Fibroblast of skin of left biceps (primary cell): Measurements from ENCODE around the gene RRP9.

ENCODE experiments used
- DNase-seq, 2 experiments: peaks; one replicate each; pipeline ENCODE4 v3.0.0-alpha.2; 2013; ENCODE audit warnings: low read depth in 2 of 2

Gene RRP9

GRCh38 chr3:51970606-51971300 is 29.0 kb upstream of the RRP9 start:
- no peak for DNase-seq

- no peak for DNase-seq
Measured at GRCh38 chr3:51969841-51970240, 28.1 kb upstream of the RRP9 start.

- DNase-seq, result no peak
Measured at GRCh38 chr3:51968883-51969678, 27.4 kb upstream of the RRP9 start.

GRCh38 chr3:51968170-51968775 is 26.6 kb upstream of the RRP9 start:
- DNase-seq, result no peak

- DNase-seq, result no peak
Measured at GRCh38 chr3:51967384-51968169, 25.9 kb upstream of the RRP9 start, which contains the start of gene PCBP4. Gene PCBP4 (minus strand): TSS chr3:51967454. CDS start chr3:51961240, 6,214 bp downstream.

GRCh38 chr3:51966922-51967383 is 25.2 kb upstream of the RRP9 start:
- DNase-seq, result no peak

GRCh38 chr3:51966486-51966885 is 24.8 kb upstream of the RRP9 start:
- DNase-seq, result no peak

DNA sequence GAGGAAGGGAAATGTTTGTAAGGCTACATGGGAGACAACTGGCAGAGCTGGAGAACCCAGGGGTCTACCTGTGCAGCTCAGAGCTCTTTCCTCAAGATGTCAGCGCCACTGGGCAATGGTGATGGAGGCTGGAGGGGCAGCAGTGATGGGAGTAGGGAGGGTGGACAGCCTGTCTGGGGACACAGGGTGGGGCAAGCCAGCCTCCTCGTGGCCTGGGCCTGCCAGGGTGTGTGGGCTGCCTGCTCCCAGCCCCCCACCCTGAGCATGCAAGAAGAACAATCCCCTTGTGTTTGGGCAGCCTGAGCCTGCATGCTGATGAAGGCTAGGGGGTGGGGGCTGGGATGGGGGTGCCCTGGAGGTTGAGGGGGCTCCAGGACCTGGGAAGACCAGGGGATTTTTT is 24.3 kb upstream of the RRP9 start:
- DNase-seq, result no peak

DNA sequence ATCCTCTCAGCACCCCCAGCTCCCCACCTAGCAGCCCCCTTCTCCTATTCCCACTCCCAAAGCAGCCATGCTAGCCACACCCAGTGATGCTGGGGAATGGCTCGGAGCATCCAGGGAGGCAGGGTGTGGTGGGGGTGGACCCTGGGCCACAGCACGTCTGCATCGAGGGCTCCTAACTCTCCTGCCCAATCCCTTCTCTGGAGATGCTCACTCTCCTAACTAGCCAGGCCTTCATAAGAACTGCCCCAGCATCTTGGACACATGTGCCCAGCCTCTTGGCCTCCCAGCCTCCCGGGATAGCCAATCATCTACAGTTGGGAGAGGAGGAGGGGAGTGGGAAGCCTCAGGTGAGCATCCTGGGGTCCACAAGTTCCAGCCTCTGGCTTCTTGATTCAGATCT is 22.8 kb upstream of the RRP9 start:
- no peak for DNase-seq

- DNase-seq, result no peak
Measured at GRCh38 chr3:51963951-51964451, 22.3 kb upstream of the RRP9 start.

- DNase-seq, result no peak
Measured at GRCh38 chr3:51962854-51963530, 21.3 kb upstream of the RRP9 start.

- DNase-seq, result no peak
Measured at GRCh38 chr3:51961602-51962569, 20.2 kb upstream of the RRP9 start.

DNA sequence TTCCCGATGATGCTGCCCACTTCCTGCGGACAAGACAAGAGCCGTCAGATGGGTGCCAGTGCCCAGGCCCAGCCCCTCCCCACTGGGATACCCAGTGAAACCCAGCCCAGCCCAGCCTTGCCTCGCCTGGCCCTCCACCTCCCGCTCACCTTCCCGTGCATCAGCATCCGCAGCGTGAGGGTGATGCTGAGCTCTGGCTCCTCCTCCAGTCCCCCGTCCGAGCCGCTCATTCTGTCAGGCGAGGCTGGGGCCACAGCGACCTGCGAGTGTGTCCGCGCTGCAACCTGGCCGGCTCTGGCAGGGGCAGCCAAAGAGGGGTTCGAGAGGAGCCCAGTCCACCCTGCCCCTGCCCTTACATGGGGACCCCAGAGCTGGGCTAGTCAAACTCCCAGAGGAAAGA is 19.3 kb upstream of the RRP9 start:
- no peak for DNase-seq

GRCh38 chr3:51960386-51960785 is 18.7 kb upstream of the RRP9 start:
- no peak for DNase-seq

DNA sequence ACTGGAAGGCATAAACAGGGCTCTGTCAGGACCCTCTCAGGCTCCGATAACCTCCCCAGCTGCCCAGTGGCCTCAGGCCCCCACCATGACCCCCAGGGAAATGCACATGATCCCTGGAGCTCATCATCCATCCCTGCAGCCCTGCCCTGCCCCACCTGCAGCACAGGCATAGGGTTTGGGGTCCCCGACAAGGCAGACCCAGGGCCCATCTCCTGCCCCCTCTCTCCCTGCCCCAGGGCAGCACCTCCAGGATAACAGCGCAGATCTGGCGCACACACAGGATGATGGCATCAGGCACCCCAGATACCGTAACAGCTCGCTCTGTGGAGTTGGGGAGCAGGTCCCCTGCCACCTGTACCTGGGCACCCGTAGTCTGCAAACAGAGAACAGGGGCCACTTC is 17.9 kb upstream of the RRP9 start:
- no peak for DNase-seq

DNA sequence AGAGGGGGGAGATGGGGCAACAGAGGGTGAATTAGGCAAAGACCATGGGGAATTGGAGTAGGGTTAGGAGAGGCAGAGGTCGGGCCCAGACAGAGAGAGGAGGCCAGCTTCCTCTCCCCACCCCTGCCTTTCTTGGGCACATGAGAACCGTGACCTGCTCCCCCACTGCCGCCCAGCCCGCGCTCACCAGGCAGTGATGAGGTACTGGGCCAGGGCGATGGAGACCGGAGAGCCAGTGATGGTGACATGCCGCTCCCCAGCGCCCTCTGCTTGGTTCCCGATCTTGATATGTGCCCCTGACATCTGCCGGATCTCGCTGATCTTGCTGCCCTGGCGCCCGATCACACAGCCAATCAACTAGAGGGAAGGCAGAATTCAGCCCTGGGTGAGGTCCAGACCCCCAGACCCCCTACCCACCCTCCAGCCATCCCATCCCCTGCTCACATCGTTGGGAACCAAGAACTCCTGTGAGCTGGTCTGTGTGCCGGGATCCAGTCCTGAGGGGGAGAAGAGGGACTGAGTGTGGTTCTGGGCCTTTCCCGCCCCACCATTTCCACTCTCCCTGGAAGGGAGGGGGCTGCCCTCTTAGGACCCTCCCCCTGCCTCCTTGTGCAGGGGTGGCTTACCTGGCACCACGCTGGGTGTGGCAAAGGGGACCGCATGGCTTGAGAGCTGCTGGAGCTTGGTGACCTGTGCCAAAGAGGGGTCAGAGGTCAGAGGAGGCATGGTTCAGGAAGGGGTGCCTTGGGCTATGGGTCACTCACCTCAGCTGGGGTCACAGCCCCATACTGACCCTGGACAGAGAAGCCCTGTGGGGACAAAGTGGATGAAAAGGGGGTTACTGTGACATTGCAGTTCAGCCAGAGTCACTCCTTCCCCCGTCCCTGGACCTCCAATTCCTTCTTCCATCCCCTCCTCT is 17.2 kb upstream of the RRP9 start:
- no peak for DNase-seq

- no peak for DNase-seq
Measured at GRCh38 chr3:51957520-51958205, 16.0 kb upstream of the RRP9 start.
